Panc1 (cell line): ENCODE results near the gene ATXN1. TPM values are rescaled to one million over a fixed set of nuclear protein-coding genes. Genes with fewer than 3 reads are reported as not detected.

Source experiments
- ATAC-seq: fragments of 200-7000 bp; cut with Tn5 transposase; 2 replicates; pipeline ENCODE4 v1.9.1; 2020; ENCODE audit warnings: mild to moderate bottlenecking, moderate library complexity
- BruUV-seq: library from RNA; stranded (reverse); fragments of 400-500 nt; replicated peaks from 2 replicates; lab custom pipeline; 2021; lab: Mats Ljungman, UMichigan
- CTCF ChIA-PET: fragments of 300-600 bp; sonication (Branson Sonifier 250); formaldehyde crosslinking; loops from one replicate; lab custom pipeline; 2022; ENCODE audit warnings: antibody characterized with exemption; lab: Charles Lee
- POLR2A ChIA-PET: fragments of 300-600 bp; sonication (Branson Sonifier 250); formaldehyde crosslinking; loops from one replicate; lab custom pipeline; 2022; ENCODE audit warnings: antibody characterized with exemption; lab: Charles Lee
- DNase-seq: peaks from one replicate; pipeline ENCODE4 v3.0.0-alpha.2; 2010; ENCODE audit warnings: low read depth, low spot score
- H3K27ac ChIP-seq: 2 replicates; pipeline ENCODE4 v1.5.1; 2011; ENCODE audit warnings: mild to moderate bottlenecking, low read length, inconsistent platforms
- H3K27me3 ChIP-seq: fragments of 200-500 bp; sonication (Bioruptor generic); 2 replicates; pipeline ENCODE4 v1.6.0; 2014; ENCODE audit warnings: low read length, inconsistent platforms; ENCODE audit not compliant: control insufficient read depth, insufficient read depth
- H3K36me3 ChIP-seq: fragments of 200-500 bp; sonication (Bioruptor generic); 2 replicates; pipeline ENCODE4 v1.5.1; 2014; ENCODE audit warnings: inconsistent platforms, mild to moderate bottlenecking, low read length, moderate library complexity; ENCODE audit not compliant: control insufficient read depth, insufficient read depth
- H3K4me1 ChIP-seq: 2 replicates; pipeline ENCODE4 v1.5.1; 2011; ENCODE audit warnings: inconsistent platforms, mild to moderate bottlenecking, low read length, moderate library complexity; ENCODE audit not compliant: control insufficient read depth, insufficient read depth
- H3K4me3 ChIP-seq, 2 experiments: 2 replicates each; pipeline ENCODE4 v1.5.1; 2011 to 2012; ENCODE audit warnings: low read depth in 2 of 2, low read length in 2 of 2, mild to moderate bottlenecking in 2 of 2, inconsistent platforms in 1 of 2, moderate library complexity in 1 of 2
- H3K9me3 ChIP-seq: fragments of 200-500 bp; sonication (Bioruptor generic); 2 replicates; pipeline ENCODE4 v1.5.1; 2014; ENCODE audit warnings: low read depth, mild to moderate bottlenecking, inconsistent platforms, low read length, moderate library complexity; ENCODE audit not compliant: control insufficient read depth, insufficient read depth
- CTCF ChIP-seq: fragments of 450-650 bp; IDR thresholded peaks from 2 replicates; pipeline ENCODE4 v1.5.1; 2017; ENCODE audit warnings: mild to moderate bottlenecking
- POLR2AphosphoS5 ChIP-seq: IDR thresholded peaks from 2 replicates; pipeline ENCODE4 v1.6.1; 2012; ENCODE audit warnings: mild to moderate bottlenecking, low read depth, low read length, moderate library complexity
- SIN3A ChIP-seq: IDR thresholded peaks from 2 replicates; pipeline ENCODE4 v1.6.1; 2012; ENCODE audit warnings: low read depth, mild to moderate bottlenecking, low read length, moderate library complexity, borderline replicate concordance; ENCODE audit not compliant: insufficient read depth
- TCF7L2 ChIP-seq: IDR thresholded peaks from 2 replicates; pipeline ENCODE4 v1.6.1; 2011; ENCODE audit warnings: mild to moderate bottlenecking, low read depth, low read length, inconsistent platforms
- in situ Hi-C: cut with HindIII; loops from 2 replicates; pipeline ENCODE4 v1.10.0; 2016; ENCODE audit warnings: low sequenced_read_pairs, low pct_unique_long_range_greater_than_20kb
- intact Hi-C: fragments of 100-400 bp; cut with micrococcal nuclease; formaldehyde crosslinking; loops from one replicate; pipeline ENCODE4 v1.10.0; 2022; ENCODE audit not compliant: unreplicated experiment
- total RNA-seq: library from RNA; stranded (reverse); gene quantifications from one replicate; pipeline ENCODE4 v1.2.1, GENCODE V29; 2021; ENCODE audit not compliant: unreplicated experiment
- TF ChIP-seq, protein P1 (sequence below), 2 experiments: IDR thresholded peaks; 2 replicates each; pipeline ENCODE4 v1.6.1; 2011 to 2012; ENCODE audit warnings: low read depth in 2 of 2, control low read depth in 1 of 2, low read length in 1 of 2, mild to moderate bottlenecking in 1 of 2, moderate library complexity in 1 of 2; ENCODE audit not compliant: insufficient read depth in 1 of 2

The ATXN1 gene
- total RNA-seq, 1 experiment from 2014 or later, result 67.1 TPM

DNA sequence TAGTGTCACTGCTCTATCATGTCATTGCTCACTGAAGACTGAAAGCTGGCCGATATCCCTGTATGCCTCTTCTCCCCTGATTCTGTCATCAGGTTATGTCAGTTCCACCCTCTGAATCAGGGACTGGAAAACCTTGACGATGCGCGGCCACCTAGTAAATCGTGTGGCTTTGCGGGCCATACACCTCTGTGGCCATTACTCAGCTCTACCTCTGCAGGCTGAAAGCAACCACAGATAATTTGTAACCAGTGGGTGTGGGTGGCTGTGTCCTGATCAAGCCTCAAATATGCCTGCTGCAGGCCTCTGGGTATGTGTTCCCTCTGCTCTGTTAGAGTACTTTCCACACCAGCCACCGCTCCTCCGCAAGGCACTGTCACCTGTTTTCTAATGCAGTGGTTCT lies 417.7 kb downstream of the ATXN1 start:
- TF ChIP-seq SIN3A (no peak), CTCF (no peak), TCF7L2 (no peak), POLR2AphosphoS5 (no peak)
- TF ChIP-seq, protein P1, sequence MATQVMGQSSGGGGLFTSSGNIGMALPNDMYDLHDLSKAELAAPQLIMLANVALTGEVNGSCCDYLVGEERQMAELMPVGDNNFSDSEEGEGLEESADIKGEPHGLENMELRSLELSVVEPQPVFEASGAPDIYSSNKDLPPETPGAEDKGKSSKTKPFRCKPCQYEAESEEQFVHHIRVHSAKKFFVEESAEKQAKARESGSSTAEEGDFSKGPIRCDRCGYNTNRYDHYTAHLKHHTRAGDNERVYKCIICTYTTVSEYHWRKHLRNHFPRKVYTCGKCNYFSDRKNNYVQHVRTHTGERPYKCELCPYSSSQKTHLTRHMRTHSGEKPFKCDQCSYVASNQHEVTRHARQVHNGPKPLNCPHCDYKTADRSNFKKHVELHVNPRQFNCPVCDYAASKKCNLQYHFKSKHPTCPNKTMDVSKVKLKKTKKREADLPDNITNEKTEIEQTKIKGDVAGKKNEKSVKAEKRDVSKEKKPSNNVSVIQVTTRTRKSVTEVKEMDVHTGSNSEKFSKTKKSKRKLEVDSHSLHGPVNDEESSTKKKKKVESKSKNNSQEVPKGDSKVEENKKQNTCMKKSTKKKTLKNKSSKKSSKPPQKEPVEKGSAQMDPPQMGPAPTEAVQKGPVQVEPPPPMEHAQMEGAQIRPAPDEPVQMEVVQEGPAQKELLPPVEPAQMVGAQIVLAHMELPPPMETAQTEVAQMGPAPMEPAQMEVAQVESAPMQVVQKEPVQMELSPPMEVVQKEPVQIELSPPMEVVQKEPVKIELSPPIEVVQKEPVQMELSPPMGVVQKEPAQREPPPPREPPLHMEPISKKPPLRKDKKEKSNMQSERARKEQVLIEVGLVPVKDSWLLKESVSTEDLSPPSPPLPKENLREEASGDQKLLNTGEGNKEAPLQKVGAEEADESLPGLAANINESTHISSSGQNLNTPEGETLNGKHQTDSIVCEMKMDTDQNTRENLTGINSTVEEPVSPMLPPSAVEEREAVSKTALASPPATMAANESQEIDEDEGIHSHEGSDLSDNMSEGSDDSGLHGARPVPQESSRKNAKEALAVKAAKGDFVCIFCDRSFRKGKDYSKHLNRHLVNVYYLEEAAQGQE (IDR thresholded peaks at IDR 0.05; ENCODE audit: insufficient read depth in 1 of 2, low read depth in 2 of 2, low read length in 1 of 2), result no peak
- ChIA-PET POLR2A (no interaction called here), CTCF (no interaction called here)
- Histone ChIP-seq H3K9me3 (no peaks in the 10 kb centered on the region), H3K27ac (no peak overlapping the region), H3K27me3 (no peaks in the 10 kb centered on the region), H3K36me3 (no peaks in the 10 kb centered on the region), H3K4me1 (peaks cover 26% of the 10 kb centered on the region), H3K4me3 (no peak overlapping the region)
- ATAC-seq (no peak), DNase-seq (no peak)
- in situ Hi-C loops (no loop called here), intact Hi-C loops (no loop called here)
- no TSS peak for BruUV-seq

- Histone ChIP-seq H3K27ac (no peak overlapping the region), H3K36me3 (no peaks in the 10 kb centered on the region), H3K27me3 (no peaks in the 10 kb centered on the region), H3K4me3 (no peak overlapping the region), H3K4me1 (peaks cover 9% of the 10 kb centered on the region), H3K9me3 (no peaks in the 10 kb centered on the region)
- POLR2A ChIA-PET, result no interaction called here
- BruUV-seq, result no TSS peak
- TF ChIP-seq SIN3A (no peak), POLR2AphosphoS5 (no peak), TCF7L2 (no peak), CTCF (no peak; the same call in 1 of the 2 replicates)
- TF ChIP-seq, protein P1 (IDR thresholded peaks at IDR 0.05; ENCODE audit: insufficient read depth in 1 of 2, low read depth in 2 of 2, low read length in 1 of 2), result no peak
- CTCF ChIA-PET, result interaction anchor here (1.0 kb wide), 1 partner anchor 10 kb away, joined by 3 read pairs; no protein-coding TSS in a partner anchor
- no peak for DNase-seq
- intact Hi-C loops, result loop anchor here (10.0 kb wide), 1 partner anchor 426 kb away; the partner anchor contains the start of gene ATXN1
- in situ Hi-C loops, result no loop called here
- peak; percentile 52; the same call in 1 of the 2 replicates for ATAC-seq
These were observed 422.0 kb downstream of the ATXN1 start for GRCh38 chr6:16339265-16339587.
